GM12878 (cell line): ENCODE results near the gene ARHGEF7.

Experiments used
- CBX3 ChIP-seq: fragments of 200-600 bp; sonication (generic); IDR thresholded peaks from 2 replicates; pipeline ENCODE4 v1.6.1; 2016; ENCODE audit warnings: low read depth, borderline replicate concordance
- CTCF ChIP-seq, 3 experiments: IDR thresholded peaks in 2 of 3; conservative IDR thresholded peaks in 1 of 3; 2 replicates each; pipeline ENCODE4 v1.5.1; 2011; ENCODE audit warnings: low read depth in 3 of 3, low read length in 3 of 3, mild to moderate bottlenecking in 3 of 3, control low read depth in 2 of 3, moderate library complexity in 2 of 3, inconsistent platforms in 1 of 3, mixed read lengths in 1 of 3; ENCODE audit not compliant: control insufficient read depth in 2 of 3, insufficient read depth in 1 of 3; ENCODE audit errors: extremely low read depth in 1 of 3
- ELK1 ChIP-seq: IDR thresholded peaks from 2 replicates; pipeline ENCODE4 v1.6.1; 2012; ENCODE audit warnings: low read depth, low read length, improper control_type of control experiment
- EZH2 ChIP-seq: IDR thresholded peaks from 2 replicates; pipeline ENCODE4 v1.6.1; 2012; ENCODE audit warnings: low read depth, mild to moderate bottlenecking, control low read depth, inconsistent platforms, low read length, borderline replicate concordance; ENCODE audit not compliant: control insufficient read depth
- NFYB ChIP-seq: IDR thresholded peaks from 2 replicates; pipeline ENCODE4 v1.6.1; 2011; ENCODE audit warnings: low read depth, mild to moderate bottlenecking, low read length, improper control_type of control experiment, moderate library complexity; ENCODE audit not compliant: insufficient read depth
- NR2C2 ChIP-seq: IDR thresholded peaks from 2 replicates; pipeline ENCODE4 v1.6.1; 2011; ENCODE audit warnings: borderline replicate concordance, low read depth; ENCODE audit not compliant: control insufficient read depth, insufficient read length
- POLR2A ChIP-seq: IDR thresholded peaks from 2 replicates; pipeline ENCODE4 v1.6.1; 2011; ENCODE audit warnings: low read depth, mild to moderate bottlenecking, low read length
- RB1 ChIP-seq: fragments of 450-650 bp; formaldehyde crosslinking; IDR thresholded peaks from 2 replicates; pipeline ENCODE4 v1.6.1; 2017; ENCODE audit warnings: mild to moderate bottlenecking, borderline replicate concordance
- REST ChIP-seq: IDR thresholded peaks from 2 replicates; pipeline ENCODE4 v1.6.1; 2012; ENCODE audit warnings: mild to moderate bottlenecking, low read depth, low read length
- SIX5 ChIP-seq: IDR thresholded peaks from 2 replicates; pipeline ENCODE4 v1.6.1; 2011; ENCODE audit warnings: mild to moderate bottlenecking, low read depth, low read length, moderate library complexity; ENCODE audit not compliant: severe bottlenecking
- SRF ChIP-seq, 2 experiments: IDR thresholded peaks; 2 replicates each; pipeline ENCODE4 v1.6.1; 2011; ENCODE audit warnings: low read depth in 2 of 2, low read length in 2 of 2, mild to moderate bottlenecking in 1 of 2, moderate library complexity in 1 of 2
- TCF12 ChIP-seq: IDR thresholded peaks from 2 replicates; pipeline ENCODE4 v1.6.1; 2011; ENCODE audit warnings: low read depth, mild to moderate bottlenecking, low read length
- TCF7 ChIP-seq: IDR thresholded peaks from 2 replicates; pipeline ENCODE4 v1.6.1; 2014; ENCODE audit warnings: antibody characterized with exemption, borderline replicate concordance
- USF2 ChIP-seq: IDR thresholded peaks from 2 replicates; pipeline ENCODE4 v1.6.1; 2011; ENCODE audit warnings: low read depth, low read length, improper control_type of control experiment, borderline replicate concordance

DNA sequence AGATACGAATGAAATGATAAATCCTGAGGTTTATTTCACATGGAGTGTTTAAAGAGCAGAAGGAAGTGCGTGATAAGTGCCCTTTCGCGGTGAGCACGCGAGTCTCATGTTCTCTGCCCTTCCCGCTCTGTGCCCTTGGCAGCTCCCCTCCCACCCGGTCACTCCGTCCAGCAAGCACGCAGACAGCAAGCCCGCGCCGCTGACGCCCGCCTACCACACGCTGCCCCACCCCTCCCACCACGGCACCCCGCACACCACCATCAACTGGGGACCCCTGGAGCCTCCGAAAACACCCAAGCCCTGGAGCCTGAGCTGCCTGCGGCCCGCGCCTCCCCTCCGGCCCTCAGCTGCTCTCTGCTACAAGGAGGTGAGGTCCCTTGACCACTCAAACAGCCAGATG, 167.9 kb downstream of the ARHGEF7 start:
- TF ChIP-seq ELK1 (no peak), REST (no peak), CTCF (IDR thresholded peaks at IDR 0.05 in 2 of 3, conservative IDR thresholded peaks at IDR 0.05 in 1 of 3; ENCODE audit: control insufficient read depth in 2 of 3, extremely low read depth in 1 of 3, insufficient read depth in 1 of 3, low read depth in 3 of 3, low read length in 3 of 3) (no peak), POLR2A (0 out of 2 replicates have a peak, but pooled peaks have one; percentile 13), NFYB (no peak), TCF12 (no peak), USF2 (no peak), EZH2 (no peak), NR2C2 (no peak), CBX3 (no peak), SRF (IDR thresholded peaks at IDR 0.05; ENCODE audit: low read depth in 2 of 2, low read length in 2 of 2) (no peak), SIX5 (no peak), TCF7 (no peak), RB1 (no peak)
